ENCODE measurements around the gene MIPOL1. TPM values are rescaled to one million over a fixed set of nuclear protein-coding genes. Genes with fewer than 3 reads are reported as not detected.
"Not testable (repeated sequence)": the region's sequence is repeated elsewhere in the genome, so short reads cannot be mapped to it uniquely, and the experiment has no call there.

Gene MIPOL1
- total RNA-seq, 6 experiments from 2014 or later: 3.0 to 5.7 (median 4.0) TPM

- no peaks in the 10 kb centered on the region for H3K9me3 ChIP-seq
- H3K27me3 ChIP-seq: no peaks in the 10 kb centered on the region
- intact Hi-C loops (cut with DNase I): no loop called here
- H3K4me1 ChIP-seq: peaks cover 0 to 8% (median 0%) of the 10 kb centered on the region in 4 donors
- WGBS (ENCODE audit: insufficient coverage, low coverage, low lambda C conversion rate, missing lambda C conversion rate): no CpG with 5 or more reads among the region's 1 CpG
- no peak for DNase-seq
- H3K27ac ChIP-seq: peak overlapping the region in 1 of 3 donors; percentile 26
- H3K36me3 ChIP-seq: no peaks in the 10 kb centered on the region
- H3K4me3 ChIP-seq: no peak overlapping the region
- no peak for TF ChIP-seq POLR2A (IDR thresholded peaks at IDR 0.05)
- TF ChIP-seq, protein P1, sequence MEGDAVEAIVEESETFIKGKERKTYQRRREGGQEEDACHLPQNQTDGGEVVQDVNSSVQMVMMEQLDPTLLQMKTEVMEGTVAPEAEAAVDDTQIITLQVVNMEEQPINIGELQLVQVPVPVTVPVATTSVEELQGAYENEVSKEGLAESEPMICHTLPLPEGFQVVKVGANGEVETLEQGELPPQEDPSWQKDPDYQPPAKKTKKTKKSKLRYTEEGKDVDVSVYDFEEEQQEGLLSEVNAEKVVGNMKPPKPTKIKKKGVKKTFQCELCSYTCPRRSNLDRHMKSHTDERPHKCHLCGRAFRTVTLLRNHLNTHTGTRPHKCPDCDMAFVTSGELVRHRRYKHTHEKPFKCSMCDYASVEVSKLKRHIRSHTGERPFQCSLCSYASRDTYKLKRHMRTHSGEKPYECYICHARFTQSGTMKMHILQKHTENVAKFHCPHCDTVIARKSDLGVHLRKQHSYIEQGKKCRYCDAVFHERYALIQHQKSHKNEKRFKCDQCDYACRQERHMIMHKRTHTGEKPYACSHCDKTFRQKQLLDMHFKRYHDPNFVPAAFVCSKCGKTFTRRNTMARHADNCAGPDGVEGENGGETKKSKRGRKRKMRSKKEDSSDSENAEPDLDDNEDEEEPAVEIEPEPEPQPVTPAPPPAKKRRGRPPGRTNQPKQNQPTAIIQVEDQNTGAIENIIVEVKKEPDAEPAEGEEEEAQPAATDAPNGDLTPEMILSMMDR (IDR thresholded peaks at IDR 0.05): no peak
- peak; percentile 41 to 93 (median 68) for ATAC-seq
Observed at GRCh38 chr14:37553935-37554550, 356.3 kb downstream of the MIPOL1 start.

GRCh38 chr14:37555596-37555995 is 357.9 kb downstream of the MIPOL1 start:
- H3K4me1 ChIP-seq; DNase-seq; H3K36me3 ChIP-seq; H3K4me3 ChIP-seq; H3K9me3 ChIP-seq; H3K27me3 ChIP-seq; intact Hi-C loops (cut with DNase I); ATAC-seq; H3K27ac ChIP-seq: not testable (repeated sequence)
- WGBS (ENCODE audit: insufficient coverage, low coverage, low lambda C conversion rate, missing lambda C conversion rate): no CpG with 5 or more reads among the region's 33 CpGs

DNA sequence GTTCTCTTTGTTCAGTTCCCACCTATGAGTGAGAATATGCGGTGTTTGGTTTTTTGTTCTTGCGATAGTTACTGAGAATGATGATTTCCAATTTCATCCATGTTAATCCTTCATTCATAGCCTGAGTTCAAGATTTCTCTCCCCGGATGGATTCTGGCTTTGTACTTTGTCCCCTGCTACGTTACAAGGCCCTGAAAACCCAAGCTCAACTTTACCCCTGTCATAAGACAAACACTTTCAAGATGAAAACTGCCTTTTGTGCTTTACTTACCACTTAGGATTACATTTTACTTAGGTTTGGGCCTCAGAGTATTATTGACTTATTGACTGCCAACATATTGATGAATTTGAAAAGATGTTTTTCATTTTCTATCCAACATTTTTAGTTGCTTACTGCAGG is 361.0 kb downstream of the MIPOL1 start:
- intact Hi-C loops (cut with DNase I): no loop called here
- WGBS (ENCODE audit: insufficient coverage, low coverage, low lambda C conversion rate, missing lambda C conversion rate): 71% methylated on average over 4 of the region's 4 CpGs

GRCh38 chr14:37559386-37559785 is 361.6 kb downstream of the MIPOL1 start:
- ATAC-seq (no peak), DNase-seq (no peak)
- Histone ChIP-seq H3K4me1 (peaks cover 0 to 7% (median 0%) of the 10 kb centered on the region in 4 donors), H3K27ac (no peak overlapping the region), H3K27me3 (no peaks in the 10 kb centered on the region), H3K4me3 (no peak overlapping the region), H3K9me3 (no peaks in the 10 kb centered on the region), H3K36me3 (no peaks in the 10 kb centered on the region)
- 81% methylated on average over 5 of the region's 6 CpGs for WGBS (ENCODE audit: insufficient coverage, low coverage, low lambda C conversion rate, missing lambda C conversion rate)
- no peak for TF ChIP-seq POLR2A (IDR thresholded peaks at IDR 0.05)
- TF ChIP-seq, protein P1 (IDR thresholded peaks at IDR 0.05): no peak
- intact Hi-C loops (cut with DNase I): no loop called here

More for the DNA sequence above, 361.0 kb downstream of the MIPOL1 start:
- ATAC-seq (no peak), DNase-seq (no peak)
- Histone ChIP-seq H3K4me3 (no peak overlapping the region), H3K4me1 (peaks cover 0 to 6% (median 2%) of the 10 kb centered on the region in 4 donors), H3K36me3 (no peaks in the 10 kb centered on the region), H3K9me3 (no peaks in the 10 kb centered on the region), H3K27ac (no peak overlapping the region), H3K27me3 (no peaks in the 10 kb centered on the region)
- TF ChIP-seq POLR2A (IDR thresholded peaks at IDR 0.05): no peak

DNA sequence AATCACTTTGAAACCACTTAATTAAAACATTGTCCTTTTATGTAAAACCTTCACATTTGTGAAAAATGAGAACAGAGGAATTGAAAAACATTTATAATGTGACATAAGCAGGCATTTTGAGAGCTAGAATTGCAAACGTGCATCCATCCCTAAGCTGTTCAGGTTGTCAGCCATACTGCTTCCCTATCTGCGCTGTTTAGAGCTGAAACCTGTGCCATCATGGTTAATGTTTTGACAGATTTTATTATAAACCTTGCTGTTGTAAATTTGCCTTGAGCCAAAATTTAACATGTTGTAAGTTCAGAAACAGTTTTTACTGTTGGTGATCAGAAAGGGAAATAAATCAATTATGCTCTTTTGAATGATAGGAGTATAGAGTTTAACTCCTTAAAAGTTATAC is 365.5 kb downstream of the MIPOL1 start:
- Histone ChIP-seq H3K4me1 (peaks cover 0 to 27% (median 3%) of the 10 kb centered on the region in 4 donors), H3K9me3 (no peaks in the 10 kb centered on the region), H3K4me3 (no peak overlapping the region), H3K27me3 (no peaks in the 10 kb centered on the region), H3K36me3 (no peaks in the 10 kb centered on the region), H3K27ac (no peak overlapping the region)
- intact Hi-C loops (cut with DNase I): no loop called here
- no peak for TF ChIP-seq POLR2A (IDR thresholded peaks at IDR 0.05)
- TF ChIP-seq, protein P1 (IDR thresholded peaks at IDR 0.05): no peak
- WGBS (ENCODE audit: insufficient coverage, low coverage, low lambda C conversion rate, missing lambda C conversion rate): 82% methylated on average over 2 of the region's 2 CpGs
- ATAC-seq (no peak), DNase-seq (no peak)
